ENCODE measurements around the gene PIKFYVE.

The PIKFYVE gene

GRCh38 chr2:208245746-208246145 is 20.3 kb upstream of the PIKFYVE start:
- Mint-ChIP-seq H3K27ac (no peak overlapping the region), H3K36me3 (ENCODE audit: low read depth) (peaks cover 91% of the 10 kb centered on the region), H3K4me1 (peaks cover 16% of the 10 kb centered on the region), H3K27me3 (ENCODE audit: low read depth, poor library complexity) (no peaks in the 10 kb centered on the region), H3K4me3 (no peak overlapping the region), H3K9me3 (no peaks in the 10 kb centered on the region)
- no peak for DNase-seq
- no peak for TF ChIP-seq CTCF (IDR thresholded peaks at IDR 0.05)

GRCh38 chr2:208248601-208249000 is 17.5 kb upstream of the PIKFYVE start:
- H3K27ac Mint-ChIP-seq: no peak overlapping the region
- H3K9me3 Mint-ChIP-seq: no peaks in the 10 kb centered on the region
- peaks cover 37% of the 10 kb centered on the region for H3K4me1 Mint-ChIP-seq
- no peak for TF ChIP-seq CTCF (IDR thresholded peaks at IDR 0.05)
- H3K27me3 Mint-ChIP-seq (ENCODE audit: low read depth, poor library complexity): no peaks in the 10 kb centered on the region
- no peak overlapping the region for H3K4me3 Mint-ChIP-seq
- no peak for DNase-seq
- H3K36me3 Mint-ChIP-seq (ENCODE audit: low read depth): peaks cover 88% of the 10 kb centered on the region

GRCh38 chr2:208249296-208249695 is 16.8 kb upstream of the PIKFYVE start:
- Mint-ChIP-seq H3K9me3 (no peaks in the 10 kb centered on the region), H3K4me1 (peaks cover 39% of the 10 kb centered on the region), H3K36me3 (ENCODE audit: low read depth) (peaks cover 81% of the 10 kb centered on the region), H3K27ac (no peak overlapping the region), H3K27me3 (ENCODE audit: low read depth, poor library complexity) (no peaks in the 10 kb centered on the region), H3K4me3 (no peak overlapping the region)
- TF ChIP-seq CTCF (IDR thresholded peaks at IDR 0.05): no peak
- no peak for DNase-seq

- H3K27me3 Mint-ChIP-seq (ENCODE audit: low read depth, poor library complexity): no peaks in the 10 kb centered on the region
- no peaks in the 10 kb centered on the region for H3K9me3 Mint-ChIP-seq
- no peak for DNase-seq
- no peak overlapping the region for H3K27ac Mint-ChIP-seq
- peaks cover 70% of the 10 kb centered on the region for H3K36me3 Mint-ChIP-seq (ENCODE audit: low read depth)
- H3K4me1 Mint-ChIP-seq: peaks cover 39% of the 10 kb centered on the region
- no peak for TF ChIP-seq CTCF (IDR thresholded peaks at IDR 0.05)
- no peak overlapping the region for H3K4me3 Mint-ChIP-seq
Observed at GRCh38 chr2:208250388-208250787, 15.7 kb upstream of the PIKFYVE start.

GRCh38 chr2:208251098-208251497 is 15.0 kb upstream of the PIKFYVE start:
- no peak for DNase-seq
- Mint-ChIP-seq H3K4me1 (peaks cover 45% of the 10 kb centered on the region), H3K4me3 (no peak overlapping the region), H3K9me3 (no peaks in the 10 kb centered on the region), H3K36me3 (ENCODE audit: low read depth) (peaks cover 63% of the 10 kb centered on the region), H3K27me3 (ENCODE audit: low read depth, poor library complexity) (no peaks in the 10 kb centered on the region), H3K27ac (no peak overlapping the region)
- no peak for TF ChIP-seq CTCF (IDR thresholded peaks at IDR 0.05)

- H3K4me1 Mint-ChIP-seq: peaks cover 49% of the 10 kb centered on the region
- TF ChIP-seq CTCF (IDR thresholded peaks at IDR 0.05): no peak
- peaks cover under 1% of the 10 kb centered on the region for H3K27me3 Mint-ChIP-seq (ENCODE audit: low read depth, poor library complexity)
- H3K36me3 Mint-ChIP-seq (ENCODE audit: low read depth): peaks cover 48% of the 10 kb centered on the region
- no peak overlapping the region for H3K27ac Mint-ChIP-seq
- no peak for DNase-seq
- no peaks in the 10 kb centered on the region for H3K9me3 Mint-ChIP-seq
- peak overlapping the region; percentile 99 for H3K4me3 Mint-ChIP-seq
Observed at GRCh38 chr2:208252716-208253492, 13.2 kb upstream of the PIKFYVE start.
